Natural killer cell treated with Interleukin-12 subunit alpha and Interleukin-12 subunit beta and Interleukin-15 and Interleukin-18, amount 100 ng/mL, for 72 hours (primary cell): ENCODE data around the gene CD86. TPM values are rescaled to one million over a fixed set of nuclear protein-coding genes. Genes with fewer than 3 reads are reported as not detected.

ENCODE experiments used
- ATAC-seq, 2 donors: fragments of 150-1000 bp; cut with Tn5 transposase in 1 of 2; sonication (Bioruptor Pico), chemical (Tn5 transposase) in 1 of 2; 2 replicates each; pipeline ENCODE4 v1.10.0; 2021
- DNase-seq: peaks from one replicate; pipeline ENCODE4 v3.0.0; 2022; ENCODE audit warnings: low spot score
- H3K27ac Mint-ChIP-seq, 2 donors: 1 replicate in 1 of 2; 2 replicates in 1 of 2; pipeline ENCODE4 v1.8.0; 2022; ENCODE audit warnings: mixed read lengths in 2 of 2, mild to moderate bottlenecking in 1 of 2, moderate library complexity in 1 of 2
- H3K27me3 Mint-ChIP-seq, 2 donors: 1 replicate in 1 of 2; 2 replicates in 1 of 2; pipeline ENCODE4 v1.8.0; 2022; ENCODE audit warnings: mixed read lengths in 2 of 2
- H3K36me3 Mint-ChIP-seq: one replicate; pipeline ENCODE4 v1.8.0; 2022; ENCODE audit warnings: mixed read lengths
- H3K4me1 Mint-ChIP-seq, 2 donors: 1 replicate in 1 of 2; 2 replicates in 1 of 2; pipeline ENCODE4 v1.8.0; 2022; ENCODE audit warnings: low read depth in 2 of 2, mixed read lengths in 2 of 2, mild to moderate bottlenecking in 1 of 2
- H3K4me3 Mint-ChIP-seq: one replicate; pipeline ENCODE4 v1.8.0; 2022; ENCODE audit warnings: mixed read lengths
- H3K9me3 Mint-ChIP-seq: 2 replicates; pipeline ENCODE4 v1.8.0; 2022; ENCODE audit warnings: mixed read lengths
- total RNA-seq, 2 donors: library from RNA; stranded (reverse); gene quantifications; one replicate each; pipeline ENCODE4 v1.2.3, GENCODE V29; 2022

The CD86 gene
- total RNA-seq, 2 donors from 2014 or later = 3.2 to 4.5 TPM

DNA sequence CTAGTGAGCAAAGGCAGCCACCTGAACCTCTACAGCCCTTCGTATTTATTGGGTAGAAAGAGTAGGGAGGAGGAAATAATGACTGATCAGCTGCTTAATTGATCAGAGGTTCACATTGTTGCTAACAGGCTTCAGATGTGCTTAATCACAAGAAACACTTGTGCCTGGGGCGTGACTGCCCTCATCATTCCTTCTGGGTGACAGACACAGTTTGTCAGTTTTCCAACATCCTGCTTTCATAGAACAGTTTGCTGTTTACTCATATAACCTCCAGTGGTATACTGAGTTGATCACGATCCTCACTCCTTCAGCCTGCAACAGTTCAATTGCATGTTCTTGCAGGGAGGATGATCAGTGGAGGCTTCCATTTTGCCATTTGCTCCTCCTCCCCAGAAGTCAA lies 114.7 kb downstream of the CD86 start:
- no peak for DNase-seq

More for the DNA sequence above, 114.7 kb downstream of the CD86 start:
- no peaks in the 10 kb centered on the region for H3K4me1 Mint-ChIP-seq
- peaks cover 6% of the 10 kb centered on the region for H3K36me3 Mint-ChIP-seq
- H3K4me3 Mint-ChIP-seq = no peak overlapping the region
- peaks cover 3% of the 10 kb centered on the region for H3K9me3 Mint-ChIP-seq
- H3K27me3 Mint-ChIP-seq = peaks cover 8 to 10% of the 10 kb centered on the region in 2 donors
- no peak for ATAC-seq
- no peak overlapping the region for H3K27ac Mint-ChIP-seq

Other genes starting within 250 kb of the CD86 start
- 10 to 100 TPM; 33.1 to 56.7 TPM for gene IQCB1, start 220.3 kb upstream of the CD86 start, total RNA-seq
- 10 to 100 TPM in 1 of 2 donors, 1 to 10 TPM in 1; 9.6 to 12.9 TPM for gene EAF2, start 220.2 kb upstream of the CD86 start, total RNA-seq
- 1 to 10 TPM in 1 of 2 donors, under 1 TPM in 1; 0.43 to 5.3 TPM for gene SLC15A2, start 161.0 kb upstream of the CD86 start, total RNA-seq
- under 1 TPM in 1 of 2 donors, not detected in 1; 0.59 TPM for gene ILDR1, start 33.1 kb upstream of the CD86 start, total RNA-seq
- gene CASR, start 128.3 kb downstream of the CD86 start, total RNA-seq = not detected